K562 (cell line): ENCODE measurements around the gene ESRRB. TPM values are rescaled to one million over a fixed set of nuclear protein-coding genes. Genes with fewer than 3 reads are reported as not detected.
A peak's percentile ranks its signal among the peaks of the same experiment; 100 is the strongest.

Experiments used
- BACH1 ChIP-seq: fragments of 200-800 bp; sonication (Bioruptor generic); IDR thresholded peaks from 2 replicates; pipeline ENCODE4 v1.6.1; 2016; ENCODE audit warnings: missing genetic modification characterization, missing compliant biosample characterization
- BRD9 ChIP-seq: fragments of 450-650 bp; IDR thresholded peaks from 2 replicates; pipeline ENCODE4 v1.6.1; 2018; ENCODE audit warnings: low read depth; ENCODE audit not compliant: partially characterized antibody
- C11orf30 ChIP-seq: fragments of 450-650 bp; IDR thresholded peaks from 2 replicates; pipeline ENCODE4 v1.6.1; 2016; ENCODE audit warnings: low read depth, mild to moderate bottlenecking
- CREB3L1 ChIP-seq: fragments of 450-650 bp; IDR thresholded peaks from 2 replicates; pipeline ENCODE4 v1.6.1; 2014; ENCODE audit warnings: low read depth, mild to moderate bottlenecking, moderate library complexity, borderline replicate concordance
- HDAC2 ChIP-seq: fragments of 450-650 bp; IDR thresholded peaks from 2 replicates; pipeline ENCODE4 v1.6.1; 2016; ENCODE audit warnings: mild to moderate bottlenecking
- HSF4 ChIP-seq: fragments of 250-450 bp; sonication (Bioruptor Pico); IDR thresholded peaks from 2 replicates; pipeline ENCODE4 v2.1.2; 2022; ENCODE audit warnings: mild to moderate bottlenecking, moderate library complexity, borderline replicate concordance
- KAT7 ChIP-seq: sonication (generic); formaldehyde crosslinking; IDR thresholded peaks from 2 replicates; pipeline ENCODE4 v1.8.0; 2022; ENCODE audit warnings: missing genetic modification reagents, mild to moderate bottlenecking, borderline replicate concordance
- NCOA2 ChIP-seq, 2 experiments: fragments of 450-650 bp; IDR thresholded peaks; 2 replicates each; pipeline ENCODE4 v1.6.1; 2018; ENCODE audit warnings: mild to moderate bottlenecking in 2 of 2, moderate library complexity in 1 of 2; ENCODE audit not compliant: partially characterized antibody in 2 of 2
- NR4A1 ChIP-seq, 2 experiments: fragments of 250-450 bp in 1 of 2; fragments of 450-650 bp in 1 of 2; sonication (Bioruptor Pico) in 1 of 2; IDR thresholded peaks; 2 replicates each; pipeline versions ENCODE4 v1.4.0 to v1.6.1; 2016 to 2020; ENCODE audit warnings: mild to moderate bottlenecking in 2 of 2, missing compliant biosample characterization in 1 of 2, missing genetic modification characterization in 1 of 2, moderate library complexity in 1 of 2
- PHF8 ChIP-seq: fragments of 200-600 bp; sonication (generic); IDR thresholded peaks from 2 replicates; pipeline ENCODE4 v1.6.1; 2012; ENCODE audit warnings: mixed run types, mild to moderate bottlenecking, inconsistent platforms, low read length, moderate library complexity, borderline replicate concordance
- PTTG1 ChIP-seq: fragments of 450-650 bp; IDR thresholded peaks from 2 replicates; pipeline ENCODE4 v1.6.1; 2016; ENCODE audit warnings: low read depth, mild to moderate bottlenecking, missing genetic modification characterization, missing compliant biosample characterization
- RBBP5 ChIP-seq: fragments of 200-600 bp; sonication (generic); IDR thresholded peaks from 2 replicates; pipeline ENCODE4 v1.6.1; 2012; ENCODE audit warnings: borderline replicate concordance, mild to moderate bottlenecking, low read length, control low read depth, inconsistent platforms; ENCODE audit not compliant: insufficient read depth, poor library complexity, severe bottlenecking
- RUNX1 ChIP-seq: sonication (generic); IDR thresholded peaks from 2 replicates; pipeline ENCODE4 v1.6.1; 2016; ENCODE audit warnings: antibody characterized with exemption, low read depth
- SLC30A9 ChIP-seq: fragments of 250-450 bp; sonication (Bioruptor Pico); IDR thresholded peaks from 2 replicates; pipeline ENCODE4 v1.8.0; 2022; ENCODE audit warnings: mild to moderate bottlenecking, moderate library complexity
- SREBF2 ChIP-seq: sonication (generic); formaldehyde crosslinking; IDR thresholded peaks from 2 replicates; pipeline ENCODE4 v1.4.0; 2020; ENCODE audit warnings: mild to moderate bottlenecking, missing genetic modification reagents
- ZNF354B ChIP-seq: fragments of 250-450 bp; sonication (Bioruptor Pico); IDR thresholded peaks from 2 replicates; pipeline ENCODE4 v1.4.0; 2020
- ZNF764 ChIP-seq: fragments of 250-450 bp; sonication (Bioruptor Pico); IDR thresholded peaks from 2 replicates; pipeline ENCODE4 v1.4.0; 2020; ENCODE audit warnings: low read depth, mild to moderate bottlenecking, moderate library complexity
- polyA plus RNA-seq, 8 experiments: library from polyadenylated mRNA; depleted of rRNA in 4 of 8; stranded (reverse) in 5 of 8; unstranded in 3 of 8; fragments of >200 nt; fragmentation: Nextera tagmentation in 2 of 8; fragmentation: Illumina TruSeq in 1 of 8; extraction: Ambion mirVana in 2 of 8; extraction: Trizol in 1 of 8; gene quantifications; 2 replicates each; pipeline versions ENCODE4 v1.2.1 to v1.2.3, GENCODE V29; 2011 to 2014; ENCODE audit warnings: inconsistent platforms in 1 of 8, missing spikeins in 1 of 8
- total RNA-seq, 7 experiments: library from RNA; depleted of rRNA in 6 of 7; stranded (reverse); fragments of >200 nt in 6 of 7; fragmentation: Illumina TruSeq in 2 of 7; extraction: Trizol in 2 of 7; gene quantifications; 2 replicates each; pipeline versions ENCODE4 v1.2.1 to v1.2.3, GENCODE V29; 2011 to 2021; ENCODE audit warnings: low replicate concordance in 1 of 7
- TF ChIP-seq, protein P1 (sequence below): fragments of 450-650 bp; formaldehyde crosslinking; IDR thresholded peaks from 2 replicates; pipeline ENCODE4 v1.4.0; 2020; ENCODE audit warnings: mild to moderate bottlenecking, moderate library complexity
- TF ChIP-seq, protein P2 (sequence below): fragments of 250-450 bp; sonication (Bioruptor Pico); IDR thresholded peaks from 2 replicates; pipeline ENCODE4 v1.8.0; 2021; ENCODE audit warnings: borderline replicate concordance, mild to moderate bottlenecking, moderate library complexity; ENCODE audit not compliant: poor library complexity, severe bottlenecking
- TF ChIP-seq, protein P3 (sequence below), 3 experiments: IDR thresholded peaks in 2 of 3; conservative IDR thresholded peaks in 1 of 3; 2 replicates each; pipeline ENCODE4 v1.5.1; 2011 to 2012; ENCODE audit warnings: low read length in 3 of 3, mild to moderate bottlenecking in 3 of 3, control low read depth in 2 of 3, improper control_type of control experiment in 1 of 3, inconsistent platforms in 1 of 3, low read depth in 1 of 3, mixed read lengths in 1 of 3, moderate library complexity in 1 of 3; ENCODE audit not compliant: insufficient read depth in 2 of 3

The ESRRB gene
- total and polyA plus RNA-seq, 9 of the 15 experiments (the other 6 are each of a cell fraction or from before 2014, with no cell fraction given) = 3.2 to 24.7 (median 14.5) TPM

DNA sequence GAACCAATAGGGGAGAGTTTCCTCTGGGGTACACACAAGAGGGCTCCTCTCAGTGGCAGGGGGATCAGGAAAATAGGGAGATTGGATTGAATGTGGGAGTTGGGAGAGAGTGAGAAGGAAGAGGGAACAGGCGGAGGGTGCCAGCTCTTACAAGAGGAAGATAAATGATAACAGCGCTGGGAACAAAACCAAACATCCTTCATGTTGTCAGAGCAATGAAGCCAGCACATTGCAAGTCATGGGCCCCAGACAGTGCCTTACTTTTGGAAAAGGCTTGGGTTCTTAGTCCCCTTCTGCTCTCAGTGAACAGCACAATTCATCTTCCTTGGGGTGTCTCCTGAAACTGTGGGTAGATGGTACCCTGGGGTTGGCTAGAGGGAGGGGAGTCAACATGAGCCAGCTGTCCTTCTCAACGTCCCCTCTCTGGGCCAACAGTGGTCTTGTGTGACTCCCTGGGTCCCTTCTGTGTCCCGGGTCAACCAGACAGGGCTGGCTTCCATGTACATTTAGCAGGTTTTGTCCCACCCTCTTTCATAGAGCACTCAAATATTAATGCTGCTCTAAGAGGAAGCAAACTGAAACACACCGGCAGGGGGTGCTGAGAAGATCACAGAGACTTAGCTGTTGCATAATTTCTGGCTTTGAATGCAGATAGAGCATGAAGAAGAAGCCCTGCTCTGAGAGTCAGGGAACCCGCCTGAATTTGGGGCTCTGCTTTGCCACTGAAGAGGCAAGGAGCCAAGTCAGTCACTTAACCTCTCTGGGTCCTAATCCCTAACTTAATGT is 138.5 kb downstream of the ESRRB start (continued):
- no peak for TF ChIP-seq ZNF354B
- TF ChIP-seq KAT7 (CRISPR knock-in tag) = no peak
- TF ChIP-seq RUNX1 = no peak
- TF ChIP-seq PHF8 = no peak
- TF ChIP-seq C11orf30 = no peak
- TF ChIP-seq ZNF764 = no peak
- TF ChIP-seq BRD9 = no peak
- no peak for TF ChIP-seq PTTG1 (tag)
- TF ChIP-seq, protein P1, sequence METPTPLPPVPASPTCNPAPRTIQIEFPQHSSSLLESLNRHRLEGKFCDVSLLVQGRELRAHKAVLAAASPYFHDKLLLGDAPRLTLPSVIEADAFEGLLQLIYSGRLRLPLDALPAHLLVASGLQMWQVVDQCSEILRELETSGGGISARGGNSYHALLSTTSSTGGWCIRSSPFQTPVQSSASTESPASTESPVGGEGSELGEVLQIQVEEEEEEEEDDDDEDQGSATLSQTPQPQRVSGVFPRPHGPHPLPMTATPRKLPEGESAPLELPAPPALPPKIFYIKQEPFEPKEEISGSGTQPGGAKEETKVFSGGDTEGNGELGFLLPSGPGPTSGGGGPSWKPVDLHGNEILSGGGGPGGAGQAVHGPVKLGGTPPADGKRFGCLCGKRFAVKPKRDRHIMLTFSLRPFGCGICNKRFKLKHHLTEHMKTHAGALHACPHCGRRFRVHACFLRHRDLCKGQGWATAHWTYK (CRISPR knock-in tag) = no peak
- no peak for TF ChIP-seq NCOA2 (IDR thresholded peaks at IDR 0.05; ENCODE audit: partially characterized antibody in 2 of 2)
- no peak for TF ChIP-seq SLC30A9 (CRISPR knock-in tag)
- TF ChIP-seq CREB3L1 = no peak
- TF ChIP-seq, protein P2, sequence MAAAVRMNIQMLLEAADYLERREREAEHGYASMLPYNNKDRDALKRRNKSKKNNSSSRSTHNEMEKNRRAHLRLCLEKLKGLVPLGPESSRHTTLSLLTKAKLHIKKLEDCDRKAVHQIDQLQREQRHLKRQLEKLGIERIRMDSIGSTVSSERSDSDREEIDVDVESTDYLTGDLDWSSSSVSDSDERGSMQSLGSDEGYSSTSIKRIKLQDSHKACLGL (CRISPR knock-in tag) = no peak
- TF ChIP-seq HSF4 (CRISPR knock-in tag) = no peak
- TF ChIP-seq BACH1 (tag) = no peak
- TF ChIP-seq HDAC2 = no peak
- no peak for TF ChIP-seq RBBP5
- TF ChIP-seq, protein P3, sequence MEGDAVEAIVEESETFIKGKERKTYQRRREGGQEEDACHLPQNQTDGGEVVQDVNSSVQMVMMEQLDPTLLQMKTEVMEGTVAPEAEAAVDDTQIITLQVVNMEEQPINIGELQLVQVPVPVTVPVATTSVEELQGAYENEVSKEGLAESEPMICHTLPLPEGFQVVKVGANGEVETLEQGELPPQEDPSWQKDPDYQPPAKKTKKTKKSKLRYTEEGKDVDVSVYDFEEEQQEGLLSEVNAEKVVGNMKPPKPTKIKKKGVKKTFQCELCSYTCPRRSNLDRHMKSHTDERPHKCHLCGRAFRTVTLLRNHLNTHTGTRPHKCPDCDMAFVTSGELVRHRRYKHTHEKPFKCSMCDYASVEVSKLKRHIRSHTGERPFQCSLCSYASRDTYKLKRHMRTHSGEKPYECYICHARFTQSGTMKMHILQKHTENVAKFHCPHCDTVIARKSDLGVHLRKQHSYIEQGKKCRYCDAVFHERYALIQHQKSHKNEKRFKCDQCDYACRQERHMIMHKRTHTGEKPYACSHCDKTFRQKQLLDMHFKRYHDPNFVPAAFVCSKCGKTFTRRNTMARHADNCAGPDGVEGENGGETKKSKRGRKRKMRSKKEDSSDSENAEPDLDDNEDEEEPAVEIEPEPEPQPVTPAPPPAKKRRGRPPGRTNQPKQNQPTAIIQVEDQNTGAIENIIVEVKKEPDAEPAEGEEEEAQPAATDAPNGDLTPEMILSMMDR (IDR thresholded peaks at IDR 0.05 in 2 of 3, conservative IDR thresholded peaks at IDR 0.05 in 1 of 3; ENCODE audit: insufficient read depth in 2 of 3, low read depth in 1 of 3, low read length in 3 of 3) = peak; percentile 40 to 53 (median 49); a peak in 5 of 6 replicates
- TF ChIP-seq NR4A1 (CRISPR knock-in tag; IDR thresholded peaks at IDR 0.05) = no peak
- TF ChIP-seq NR4A1 (tag; IDR thresholded peaks at IDR 0.05) = no peak
- TF ChIP-seq SREBF2 (CRISPR knock-in tag) = no peak
